SK-N-SH treated with all-trans-retinoic acid at 6 μM for 48 hours (cell line): Measurements from ENCODE around the gene FAM163A.

ENCODE experiments used
- BACH2 ChIP-seq: fragments of 250-450 bp; sonication (Bioruptor Pico); IDR thresholded peaks from 2 replicates; pipeline ENCODE4 v1.9.0; 2021; ENCODE audit warnings: mild to moderate bottlenecking, borderline replicate concordance
- CSRNP3 ChIP-seq: fragments of 250-450 bp; sonication (Bioruptor Pico); IDR thresholded peaks from 2 replicates; pipeline ENCODE4 v1.5.1; 2021; ENCODE audit warnings: mild to moderate bottlenecking, moderate library complexity
- ISL1 ChIP-seq: fragments of 250-450 bp; sonication (Bioruptor Pico); IDR thresholded peaks from 2 replicates; pipeline ENCODE4 v2.1.2; 2022; ENCODE audit warnings: mild to moderate bottlenecking, moderate library complexity
- OSR1 ChIP-seq: fragments of 250-450 bp; sonication (Bioruptor Pico); IDR thresholded peaks from 2 replicates; pipeline ENCODE4 v1.8.0; 2022; ENCODE audit warnings: moderate library complexity, mild to moderate bottlenecking, inconsistent platforms
- PATZ1 ChIP-seq: fragments of 250-450 bp; sonication (Bioruptor Pico); IDR thresholded peaks from 2 replicates; pipeline ENCODE4 v1.8.0; 2020; ENCODE audit warnings: mild to moderate bottlenecking, moderate library complexity, borderline replicate concordance
- POU6F1 ChIP-seq: fragments of 250-450 bp; sonication (Bioruptor Pico); IDR thresholded peaks from 2 replicates; pipeline ENCODE4 v1.8.0; 2021; ENCODE audit warnings: low read depth, mild to moderate bottlenecking, moderate library complexity, borderline replicate concordance
- RARB ChIP-seq: fragments of 250-450 bp; sonication (Bioruptor Pico); IDR thresholded peaks from 2 replicates; pipeline ENCODE4 v1.8.0; 2021; ENCODE audit warnings: mild to moderate bottlenecking, moderate library complexity
- SNAI2 ChIP-seq: fragments of 250-450 bp; sonication (Bioruptor Pico); IDR thresholded peaks from 2 replicates; pipeline ENCODE4 v1.5.0; 2020; ENCODE audit warnings: mild to moderate bottlenecking, moderate library complexity
- ZFP3 ChIP-seq: fragments of 250-450 bp; sonication (Bioruptor Pico); IDR thresholded peaks from 2 replicates; pipeline ENCODE4 v1.5.0; 2020; ENCODE audit warnings: mild to moderate bottlenecking, moderate library complexity
- ZNF8 ChIP-seq: fragments of 450-650 bp; formaldehyde crosslinking; IDR thresholded peaks from 2 replicates; pipeline ENCODE4 v1.5.0; 2020; ENCODE audit warnings: mild to moderate bottlenecking, moderate library complexity

GRCh38 chr1:179786815-179787685, 44.0 kb downstream of the FAM163A start:
- TF ChIP-seq BACH2 (CRISPR knock-in tag) (no peak), OSR1 (CRISPR knock-in tag) (no peak), ZFP3 (no peak), PATZ1 (CRISPR knock-in tag) (no peak), CSRNP3 (no peak), ZNF8 (peak; percentile 3; the same call in 1 of the 2 replicates), RARB (CRISPR knock-in tag) (no peak), SNAI2 (no peak), POU6F1 (CRISPR knock-in tag) (no peak), ISL1 (CRISPR knock-in tag) (peak; percentile 89)
